ENCODE data around the gene PIGV. TPM values are rescaled to one million over a fixed set of nuclear protein-coding genes. Genes with fewer than 3 reads are reported as not detected.

Gene PIGV
- total RNA-seq, 4 donors from 2014 or later: 9.5 to 20.3 (median 12.4) TPM

- intact Hi-C loops (cut with DNase I; ENCODE audit: low total_unique reads): no loop called here
Observed at GRCh38 chr1:26829184-26829911, 41.6 kb downstream of the PIGV start.

GRCh38 chr1:26831059-26831458 lies 43.3 kb downstream of the PIGV start:
- Histone ChIP-seq H3K27ac (no peak overlapping the region), H3K9me3 (no peaks in the 10 kb centered on the region), H3K27me3 (no peaks in the 10 kb centered on the region), H3K4me1 (peaks cover 5 to 20% of the 10 kb centered on the region in 2 donors), H3K36me3 (no peaks in the 10 kb centered on the region), H3K4me3 (no peak overlapping the region)
- DNase-seq: no peak
- intact Hi-C loops (cut with DNase I; ENCODE audit: low total_unique reads): no loop called here
- TF ChIP-seq CTCF (IDR thresholded peaks at IDR 0.05) (no peak), POLR2A (IDR thresholded peaks at IDR 0.05) (no peak)

More at GRCh38 chr1:26829184-26829911, 41.6 kb downstream of the PIGV start:
- Histone ChIP-seq H3K9me3 (no peaks in the 10 kb centered on the region), H3K4me3 (no peak overlapping the region), H3K36me3 (no peaks in the 10 kb centered on the region), H3K27me3 (no peaks in the 10 kb centered on the region), H3K4me1 (peaks cover 10 to 20% of the 10 kb centered on the region in 2 donors), H3K27ac (no peak overlapping the region)
- TF ChIP-seq CTCF (IDR thresholded peaks at IDR 0.05) (no peak), POLR2A (IDR thresholded peaks at IDR 0.05) (no peak)
- DNase-seq: no peak

GRCh38 chr1:26831546-26832248 lies 43.9 kb downstream of the PIGV start:
- no peak for DNase-seq
- no peak for TF ChIP-seq CTCF (IDR thresholded peaks at IDR 0.05)
- no peak for TF ChIP-seq POLR2A (IDR thresholded peaks at IDR 0.05)
- Histone ChIP-seq H3K4me1 (peaks cover 5 to 20% of the 10 kb centered on the region in 2 donors), H3K9me3 (no peaks in the 10 kb centered on the region), H3K27ac (no peak overlapping the region), H3K27me3 (no peaks in the 10 kb centered on the region), H3K4me3 (no peak overlapping the region), H3K36me3 (no peaks in the 10 kb centered on the region)
- intact Hi-C loops (cut with DNase I; ENCODE audit: low total_unique reads): no loop called here

GRCh38 chr1:26832249-26832960 lies 44.7 kb downstream of the PIGV start:
- Histone ChIP-seq H3K4me3 (no peak overlapping the region), H3K36me3 (no peaks in the 10 kb centered on the region), H3K9me3 (no peaks in the 10 kb centered on the region), H3K4me1 (peaks cover 5 to 19% of the 10 kb centered on the region in 2 donors), H3K27me3 (no peaks in the 10 kb centered on the region), H3K27ac (no peak overlapping the region)
- intact Hi-C loops (cut with DNase I; ENCODE audit: low total_unique reads): no loop called here
- DNase-seq: no peak
- TF ChIP-seq CTCF (IDR thresholded peaks at IDR 0.05) (no peak), POLR2A (IDR thresholded peaks at IDR 0.05) (no peak)
